Measurements from ENCODE around the gene NSD2. TPM values are rescaled to one million over a fixed set of nuclear protein-coding genes. Genes with fewer than 3 reads are reported as not detected.

NSD2 gene
- total and polyA plus RNA-seq, 9 of the 15 experiments (the other 6 are each of a cell fraction or from before 2014, with no cell fraction given) = 6.4 to 126 (median 58.8) TPM

DNA sequence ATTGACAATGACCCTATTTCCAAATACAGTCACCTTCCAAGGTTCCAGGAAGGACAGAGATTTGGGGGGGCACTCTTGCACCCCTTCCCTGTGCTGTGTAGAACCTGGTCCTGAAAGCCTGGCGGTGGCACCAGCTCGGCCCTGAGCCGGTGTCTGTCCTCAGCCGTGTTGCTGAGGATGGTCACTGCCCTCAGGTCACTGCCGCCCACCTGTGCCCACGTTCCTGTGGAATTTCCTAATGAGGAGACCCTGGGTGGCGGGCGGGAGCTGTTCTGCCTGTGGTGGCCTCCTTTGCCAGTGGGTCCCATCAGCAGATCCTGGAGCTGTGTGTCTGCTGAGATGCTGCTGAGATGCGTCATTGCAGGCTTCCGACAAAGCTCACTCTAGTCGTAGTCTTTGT is 104.7 kb downstream of the NSD2 start:
- CTCF ChIA-PET (ENCODE audit: low intra/inter-chr PET ratio) = interaction anchor here (0.6 kb wide), 1 partner anchor 11 kb away, joined by 4 read pairs; no protein-coding TSS in a partner anchor
- no TSS peak for BruUV-seq (replicated peaks)
- Histone ChIP-seq H3K36me3 (ENCODE audit: control insufficient read depth, insufficient read depth, low read length) (peaks cover 97% of the 10 kb centered on the region; the same call in 2 of the 3 replicates), H3K9ac (ENCODE audit: insufficient read depth in 1 of 2, low read depth in 2 of 2, low read length in 2 of 2) (no peak overlapping the region), H3K9me1 (ENCODE audit: control insufficient read depth, insufficient read depth, low read length) (no peaks in the 10 kb centered on the region), H3K27me3 (ENCODE audit: control insufficient read depth in 2 of 2, insufficient read depth in 2 of 2, low read length in 2 of 2) (no peaks in the 10 kb centered on the region), H3K4me3 (no peak overlapping the region), H3K4me1 (replicated peaks in 1 of 2; ENCODE audit: control insufficient read depth in 2 of 2, insufficient read depth in 2 of 2, low read length in 2 of 2) (peaks cover 0 to 2% of the 10 kb centered on the region in 2 experiments; a peak in 1 of 5 replicates), H3K27ac (ENCODE audit: extremely low read depth, low read depth, low read length) (no peak overlapping the region), H2AFZ (ENCODE audit: low read depth, low read length) (no peak overlapping the region), H3K4me2 (ENCODE audit: insufficient read depth, low read length) (no peak overlapping the region), H3K79me2 (ENCODE audit: control insufficient read depth, insufficient read depth, low read length) (no peaks in the 10 kb centered on the region), H4K20me1 (replicated peaks; ENCODE audit: control insufficient read depth, insufficient read depth, low read length) (peaks cover 5% of the 10 kb centered on the region), H3K9me3 (replicated peaks; ENCODE audit: control insufficient read depth, insufficient read depth, low read depth, low read length) (no peaks in the 10 kb centered on the region)
- TF ChIP-seq SP1 (CRISPR knock-in tag; IDR thresholded peaks at IDR 0.05) (no peak), ZC3H8 (IDR thresholded peaks at IDR 0.05) (no peak), COPS2 (conservative IDR thresholded peaks at IDR 0.05) (no peak), ZC3H4 (CRISPR knock-in tag; IDR thresholded peaks at IDR 0.05; ENCODE audit: borderline replicate concordance) (no peak), NFIX (CRISPR knock-in tag; IDR thresholded peaks at IDR 0.05; ENCODE audit: low read depth) (no peak), ZBTB43 (CRISPR knock-in tag; IDR thresholded peaks at IDR 0.05) (no peak), TEAD1 (CRISPR knock-in tag; IDR thresholded peaks at IDR 0.05) (no peak), PCBP2 (IDR thresholded peaks at IDR 0.05; ENCODE audit: low read depth, low read length, poor library complexity, severe bottlenecking) (no peak), BRF1 (IDR thresholded peaks at IDR 0.05; ENCODE audit: borderline replicate concordance, extremely low read depth, insufficient read length) (no peak), HNRNPLL (IDR thresholded peaks at IDR 0.05; ENCODE audit: low read depth, low read length, poor library complexity, severe bottlenecking) (no peak), SMARCA5 (IDR thresholded peaks at IDR 0.05) (no peak)
- TF ChIP-seq, protein P1, sequence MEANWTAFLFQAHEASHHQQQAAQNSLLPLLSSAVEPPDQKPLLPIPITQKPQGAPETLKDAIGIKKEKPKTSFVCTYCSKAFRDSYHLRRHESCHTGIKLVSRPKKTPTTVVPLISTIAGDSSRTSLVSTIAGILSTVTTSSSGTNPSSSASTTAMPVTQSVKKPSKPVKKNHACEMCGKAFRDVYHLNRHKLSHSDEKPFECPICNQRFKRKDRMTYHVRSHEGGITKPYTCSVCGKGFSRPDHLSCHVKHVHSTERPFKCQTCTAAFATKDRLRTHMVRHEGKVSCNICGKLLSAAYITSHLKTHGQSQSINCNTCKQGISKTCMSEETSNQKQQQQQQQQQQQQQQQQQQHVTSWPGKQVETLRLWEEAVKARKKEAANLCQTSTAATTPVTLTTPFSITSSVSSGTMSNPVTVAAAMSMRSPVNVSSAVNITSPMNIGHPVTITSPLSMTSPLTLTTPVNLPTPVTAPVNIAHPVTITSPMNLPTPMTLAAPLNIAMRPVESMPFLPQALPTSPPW (CRISPR knock-in tag; IDR thresholded peaks at IDR 0.05) = no peak
- WGBS (ENCODE audit: insufficient coverage, low coverage, missing lambda C conversion rate) = 88% methylated on average over 11 of the region's 11 CpGs
- POLR2A ChIA-PET = no interaction called here
- ATAC-seq = no peak
- intact Hi-C loops (cut with micrococcal nuclease) = no loop called here
- in situ Hi-C loops (cut with MboI) = no loop called here
- FAIRE-seq = no peak
- DNase-seq (ENCODE audit: extremely low read depth in 1 of 4, low spot score in 3 of 4) = no peak

Data from K562 (cell line).